HepG2 (cell line): ENCODE results near the gene LCA5. TPM values are rescaled to one million over a fixed set of nuclear protein-coding genes. Genes with fewer than 3 reads are reported as not detected.

Source experiments
- ARNTL ChIP-seq: sonication (generic); formaldehyde crosslinking; IDR thresholded peaks from 2 replicates; pipeline ENCODE4 v1.4.0; 2020; ENCODE audit warnings: mild to moderate bottlenecking, missing genetic modification reagents
- BORCS8-MEF2B ChIP-seq: sonication (generic); formaldehyde crosslinking; IDR thresholded peaks from 2 replicates; pipeline ENCODE4 v1.8.0; 2022; ENCODE audit warnings: mild to moderate bottlenecking, missing genetic modification reagents
- FOXM1 ChIP-seq: sonication (generic); formaldehyde crosslinking; IDR thresholded peaks from 2 replicates; pipeline ENCODE4 v1.5.0; 2020; ENCODE audit warnings: missing genetic modification reagents
- HOXA3 ChIP-seq: sonication (generic); formaldehyde crosslinking; IDR thresholded peaks from 2 replicates; pipeline ENCODE4 v1.5.0; 2020; ENCODE audit warnings: missing genetic modification reagents
- HOXA5 ChIP-seq: sonication (generic); formaldehyde crosslinking; IDR thresholded peaks from 2 replicates; pipeline ENCODE4 v1.4.0; 2020; ENCODE audit warnings: missing genetic modification reagents
- NFIB ChIP-seq: sonication (generic); formaldehyde crosslinking; IDR thresholded peaks from 2 replicates; pipeline ENCODE4 v1.9.0; 2021; ENCODE audit warnings: missing genetic modification reagents, mild to moderate bottlenecking, borderline replicate concordance
- RFXAP ChIP-seq: sonication (generic); formaldehyde crosslinking; IDR thresholded peaks from 2 replicates; pipeline ENCODE4 v1.4.0; 2020; ENCODE audit warnings: missing genetic modification reagents, borderline replicate concordance
- SNRNP70 ChIP-seq: fragments of 200-400 bp; formaldehyde crosslinking; IDR thresholded peaks from 2 replicates; pipeline ENCODE4 v1.6.1; 2017; ENCODE audit warnings: mild to moderate bottlenecking, low read depth, low read length, moderate library complexity
- SP1 ChIP-seq, 2 experiments: fragments of 450-650 bp in 1 of 2; sonication (generic) in 1 of 2; formaldehyde crosslinking in 1 of 2; IDR thresholded peaks; 2 replicates each; pipeline versions ENCODE4 v1.4.0 to v1.6.1; 2016 to 2020; ENCODE audit warnings: missing genetic modification reagents in 1 of 2
- ZNF230 ChIP-seq: sonication (generic); formaldehyde crosslinking; IDR thresholded peaks from 2 replicates; pipeline ENCODE4 v1.4.0; 2020; ENCODE audit warnings: mild to moderate bottlenecking, missing genetic modification reagents
- ZNF7 ChIP-seq: IDR thresholded peaks from 2 replicates; pipeline ENCODE4 v1.6.1; 2016; ENCODE audit warnings: missing biosample characterization, missing genetic modification reagents
- ZNF782 ChIP-seq: sonication (generic); formaldehyde crosslinking; IDR thresholded peaks from 2 replicates; pipeline ENCODE4 v1.4.0; 2020; ENCODE audit warnings: missing genetic modification reagents, mild to moderate bottlenecking, borderline replicate concordance
- polyA plus RNA-seq, 8 experiments: library from polyadenylated mRNA; depleted of rRNA in 3 of 8; stranded (reverse) in 7 of 8; unstranded in 1 of 8; fragments of >200 nt; fragmentation: Illumina TruSeq in 4 of 8; extraction: Trizol in 4 of 8; gene quantifications; 2 replicates each; pipeline versions ENCODE4 v1.2.1 to v1.2.3, GENCODE V29; 2011 to 2016; ENCODE audit warnings: low read depth in 4 of 8, missing spikeins in 1 of 8, mixed read lengths in 1 of 8; ENCODE audit not compliant: insufficient read depth in 1 of 8
- total RNA-seq, 5 experiments: library from RNA; depleted of rRNA; stranded (reverse); fragments of >200 nt; fragmentation: Illumina TruSeq; extraction: Trizol; gene quantifications; 2 replicates each; pipeline ENCODE4 v1.2.3, GENCODE V29; 2016; ENCODE audit warnings: low read depth in 1 of 5
- TF ChIP-seq, protein P1 (sequence below): sonication (generic); formaldehyde crosslinking; IDR thresholded peaks from 2 replicates; pipeline ENCODE4 v1.5.1; 2020; ENCODE audit warnings: mild to moderate bottlenecking, missing genetic modification reagents, borderline replicate concordance
- TF ChIP-seq, protein P2 (sequence below): conservative IDR thresholded peaks from 2 replicates; pipeline ENCODE4 v1.6.1; 2018; ENCODE audit warnings: missing genetic modification reagents
- TF ChIP-seq, protein P3 (sequence below): IDR thresholded peaks from 2 replicates; pipeline ENCODE4 v1.6.1; 2016; ENCODE audit warnings: mild to moderate bottlenecking
- TF ChIP-seq, protein P4 (sequence below): sonication (generic); formaldehyde crosslinking; IDR thresholded peaks from 2 replicates; pipeline ENCODE4 v1.4.0; 2020; ENCODE audit warnings: missing genetic modification reagents
- TF ChIP-seq, protein P5 (sequence below): sonication (generic); formaldehyde crosslinking; IDR thresholded peaks from 2 replicates; pipeline ENCODE4 v1.8.1; 2022; ENCODE audit warnings: low read depth, mild to moderate bottlenecking, missing genetic modification reagents

LCA5 gene
- total and polyA plus RNA-seq, 2 of the 13 experiments (the other 11 are each of a cell fraction or from before 2014, with no cell fraction given), result 0.84 to 4.6 TPM

DNA sequence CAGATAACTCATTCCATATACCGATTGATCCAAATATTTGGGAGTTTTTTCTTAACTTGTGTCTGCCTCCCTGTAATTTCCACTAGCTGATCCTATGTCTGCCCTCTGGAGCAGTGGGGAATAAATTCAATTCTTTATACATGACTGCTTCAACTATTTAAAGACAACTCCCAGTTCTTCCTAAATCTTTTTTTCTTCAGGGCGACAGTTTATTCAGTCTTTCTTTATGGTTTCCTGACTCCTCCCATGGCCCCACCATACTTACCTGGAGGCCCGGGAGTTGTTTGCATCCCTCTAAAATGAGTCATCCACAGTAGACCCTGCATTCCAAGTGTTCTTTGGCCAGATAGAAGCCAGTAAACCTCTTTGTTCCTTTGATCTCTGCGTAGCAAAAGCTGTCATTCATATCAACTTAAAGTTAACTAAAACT lies 73.6 kb downstream of the LCA5 start (continued):
- TF ChIP-seq, protein P1, sequence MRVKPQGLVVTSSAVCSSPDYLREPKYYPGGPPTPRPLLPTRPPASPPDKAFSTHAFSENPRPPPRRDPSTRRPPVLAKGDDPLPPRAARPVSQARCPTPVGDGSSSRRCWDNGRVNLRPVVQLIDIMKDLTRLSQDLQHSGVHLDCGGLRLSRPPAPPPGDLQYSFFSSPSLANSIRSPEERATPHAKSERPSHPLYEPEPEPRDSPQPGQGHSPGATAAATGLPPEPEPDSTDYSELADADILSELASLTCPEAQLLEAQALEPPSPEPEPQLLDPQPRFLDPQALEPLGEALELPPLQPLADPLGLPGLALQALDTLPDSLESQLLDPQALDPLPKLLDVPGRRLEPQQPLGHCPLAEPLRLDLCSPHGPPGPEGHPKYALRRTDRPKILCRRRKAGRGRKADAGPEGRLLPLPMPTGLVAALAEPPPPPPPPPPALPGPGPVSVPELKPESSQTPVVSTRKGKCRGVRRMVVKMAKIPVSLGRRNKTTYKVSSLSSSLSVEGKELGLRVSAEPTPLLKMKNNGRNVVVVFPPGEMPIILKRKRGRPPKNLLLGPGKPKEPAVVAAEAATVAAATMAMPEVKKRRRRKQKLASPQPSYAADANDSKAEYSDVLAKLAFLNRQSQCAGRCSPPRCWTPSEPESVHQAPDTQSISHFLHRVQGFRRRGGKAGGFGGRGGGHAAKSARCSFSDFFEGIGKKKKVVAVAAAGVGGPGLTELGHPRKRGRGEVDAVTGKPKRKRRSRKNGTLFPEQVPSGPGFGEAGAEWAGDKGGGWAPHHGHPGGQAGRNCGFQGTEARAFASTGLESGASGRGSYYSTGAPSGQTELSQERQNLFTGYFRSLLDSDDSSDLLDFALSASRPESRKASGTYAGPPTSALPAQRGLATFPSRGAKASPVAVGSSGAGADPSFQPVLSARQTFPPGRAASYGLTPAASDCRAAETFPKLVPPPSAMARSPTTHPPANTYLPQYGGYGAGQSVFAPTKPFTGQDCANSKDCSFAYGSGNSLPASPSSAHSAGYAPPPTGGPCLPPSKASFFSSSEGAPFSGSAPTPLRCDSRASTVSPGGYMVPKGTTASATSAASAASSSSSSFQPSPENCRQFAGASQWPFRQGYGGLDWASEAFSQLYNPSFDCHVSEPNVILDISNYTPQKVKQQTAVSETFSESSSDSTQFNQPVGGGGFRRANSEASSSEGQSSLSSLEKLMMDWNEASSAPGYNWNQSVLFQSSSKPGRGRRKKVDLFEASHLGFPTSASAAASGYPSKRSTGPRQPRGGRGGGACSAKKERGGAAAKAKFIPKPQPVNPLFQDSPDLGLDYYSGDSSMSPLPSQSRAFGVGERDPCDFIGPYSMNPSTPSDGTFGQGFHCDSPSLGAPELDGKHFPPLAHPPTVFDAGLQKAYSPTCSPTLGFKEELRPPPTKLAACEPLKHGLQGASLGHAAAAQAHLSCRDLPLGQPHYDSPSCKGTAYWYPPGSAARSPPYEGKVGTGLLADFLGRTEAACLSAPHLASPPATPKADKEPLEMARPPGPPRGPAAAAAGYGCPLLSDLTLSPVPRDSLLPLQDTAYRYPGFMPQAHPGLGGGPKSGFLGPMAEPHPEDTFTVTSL, result peak; percentile 66; the same call in 1 of the 2 replicates
- TF ChIP-seq, protein P2, sequence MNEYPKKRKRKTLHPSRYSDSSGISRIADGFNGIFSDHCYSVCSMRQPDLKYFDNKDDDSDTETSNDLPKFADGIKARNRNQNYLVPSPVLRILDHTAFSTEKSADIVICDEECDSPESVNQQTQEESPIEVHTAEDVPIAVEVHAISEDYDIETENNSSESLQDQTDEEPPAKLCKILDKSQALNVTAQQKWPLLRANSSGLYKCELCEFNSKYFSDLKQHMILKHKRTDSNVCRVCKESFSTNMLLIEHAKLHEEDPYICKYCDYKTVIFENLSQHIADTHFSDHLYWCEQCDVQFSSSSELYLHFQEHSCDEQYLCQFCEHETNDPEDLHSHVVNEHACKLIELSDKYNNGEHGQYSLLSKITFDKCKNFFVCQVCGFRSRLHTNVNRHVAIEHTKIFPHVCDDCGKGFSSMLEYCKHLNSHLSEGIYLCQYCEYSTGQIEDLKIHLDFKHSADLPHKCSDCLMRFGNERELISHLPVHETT (CRISPR knock-in tag), result no peak
- TF ChIP-seq SNRNP70 (no peak), RFXAP (no peak), HOXA3 (CRISPR knock-in tag) (no peak), ZNF230 (CRISPR knock-in tag) (no peak), ZNF782 (CRISPR knock-in tag) (no peak), FOXM1 (no peak), BORCS8-MEF2B (CRISPR knock-in tag) (no peak), HOXA5 (CRISPR knock-in tag) (no peak), NFIB (CRISPR knock-in tag) (no peak), ZNF7 (no peak), ARNTL (no peak), SP1 (IDR thresholded peaks at IDR 0.05) (no peak), SP1 (CRISPR knock-in tag; IDR thresholded peaks at IDR 0.05) (no peak)
- TF ChIP-seq, protein P3, sequence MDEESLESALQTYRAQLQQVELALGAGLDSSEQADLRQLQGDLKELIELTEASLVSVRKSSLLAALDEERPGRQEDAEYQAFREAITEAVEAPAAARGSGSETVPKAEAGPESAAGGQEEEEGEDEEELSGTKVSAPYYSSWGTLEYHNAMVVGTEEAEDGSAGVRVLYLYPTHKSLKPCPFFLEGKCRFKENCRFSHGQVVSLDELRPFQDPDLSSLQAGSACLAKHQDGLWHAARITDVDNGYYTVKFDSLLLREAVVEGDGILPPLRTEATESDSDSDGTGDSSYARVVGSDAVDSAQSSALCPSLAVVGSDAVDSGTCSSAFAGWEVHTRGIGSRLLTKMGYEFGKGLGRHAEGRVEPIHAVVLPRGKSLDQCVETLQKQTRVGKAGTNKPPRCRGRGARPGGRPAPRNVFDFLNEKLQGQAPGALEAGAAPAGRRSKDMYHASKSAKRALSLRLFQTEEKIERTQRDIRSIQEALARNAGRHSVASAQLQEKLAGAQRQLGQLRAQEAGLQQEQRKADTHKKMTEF, result 0 out of 2 replicates have a peak, but pooled peaks have one; percentile 45
- TF ChIP-seq, protein P4, sequence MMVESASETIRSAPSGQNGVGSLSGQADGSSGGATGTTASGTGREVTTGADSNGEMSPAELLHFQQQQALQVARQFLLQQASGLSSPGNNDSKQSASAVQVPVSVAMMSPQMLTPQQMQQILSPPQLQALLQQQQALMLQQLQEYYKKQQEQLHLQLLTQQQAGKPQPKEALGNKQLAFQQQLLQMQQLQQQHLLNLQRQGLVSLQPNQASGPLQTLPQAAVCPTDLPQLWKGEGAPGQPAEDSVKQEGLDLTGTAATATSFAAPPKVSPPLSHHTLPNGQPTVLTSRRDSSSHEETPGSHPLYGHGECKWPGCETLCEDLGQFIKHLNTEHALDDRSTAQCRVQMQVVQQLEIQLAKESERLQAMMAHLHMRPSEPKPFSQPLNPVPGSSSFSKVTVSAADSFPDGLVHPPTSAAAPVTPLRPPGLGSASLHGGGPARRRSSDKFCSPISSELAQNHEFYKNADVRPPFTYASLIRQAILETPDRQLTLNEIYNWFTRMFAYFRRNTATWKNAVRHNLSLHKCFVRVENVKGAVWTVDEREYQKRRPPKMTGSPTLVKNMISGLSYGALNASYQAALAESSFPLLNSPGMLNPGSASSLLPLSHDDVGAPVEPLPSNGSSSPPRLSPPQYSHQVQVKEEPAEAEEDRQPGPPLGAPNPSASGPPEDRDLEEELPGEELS (CRISPR knock-in tag), result peak; percentile 72
- TF ChIP-seq, protein P5, sequence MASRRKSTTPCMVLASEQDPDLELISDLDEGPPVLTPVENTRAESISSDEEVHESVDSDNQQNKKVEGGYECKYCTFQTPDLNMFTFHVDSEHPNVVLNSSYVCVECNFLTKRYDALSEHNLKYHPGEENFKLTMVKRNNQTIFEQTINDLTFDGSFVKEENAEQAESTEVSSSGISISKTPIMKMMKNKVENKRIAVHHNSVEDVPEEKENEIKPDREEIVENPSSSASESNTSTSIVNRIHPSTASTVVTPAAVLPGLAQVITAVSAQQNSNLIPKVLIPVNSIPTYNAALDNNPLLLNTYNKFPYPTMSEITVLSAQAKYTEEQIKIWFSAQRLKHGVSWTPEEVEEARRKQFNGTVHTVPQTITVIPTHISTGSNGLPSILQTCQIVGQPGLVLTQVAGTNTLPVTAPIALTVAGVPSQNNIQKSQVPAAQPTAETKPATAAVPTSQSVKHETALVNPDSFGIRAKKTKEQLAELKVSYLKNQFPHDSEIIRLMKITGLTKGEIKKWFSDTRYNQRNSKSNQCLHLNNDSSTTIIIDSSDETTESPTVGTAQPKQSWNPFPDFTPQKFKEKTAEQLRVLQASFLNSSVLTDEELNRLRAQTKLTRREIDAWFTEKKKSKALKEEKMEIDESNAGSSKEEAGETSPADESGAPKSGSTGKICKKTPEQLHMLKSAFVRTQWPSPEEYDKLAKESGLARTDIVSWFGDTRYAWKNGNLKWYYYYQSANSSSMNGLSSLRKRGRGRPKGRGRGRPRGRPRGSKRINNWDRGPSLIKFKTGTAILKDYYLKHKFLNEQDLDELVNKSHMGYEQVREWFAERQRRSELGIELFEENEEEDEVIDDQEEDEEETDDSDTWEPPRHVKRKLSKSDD (CRISPR knock-in tag), result no peak
